DND-41 (cell line): ENCODE measurements around the gene FASN.

Experiments
- ATAC-seq: fragments of 200-7000 bp; cut with Tn5 transposase; 3 replicates; pipeline ENCODE4 v1.9.1; 2021; ENCODE audit warnings: low read depth; ENCODE audit not compliant: insufficient read depth
- DNase-seq: peaks from one replicate; pipeline ENCODE4 v3.0.0-alpha.2; 2020
- H2AFZ ChIP-seq: 2 replicates; pipeline ENCODE4 v1.6.0; 2012; ENCODE audit warnings: low read depth, low read length
- H3K27ac ChIP-seq: 2 replicates; pipeline ENCODE4 v1.5.1; 2012; ENCODE audit warnings: low read length, inconsistent platforms
- H3K27me3 ChIP-seq: fragments of 200-600 bp; sonication (generic); 2 replicates; pipeline ENCODE4 v1.6.0; 2012; ENCODE audit warnings: low read length, mild to moderate bottlenecking, inconsistent platforms; ENCODE audit not compliant: insufficient read depth, poor library complexity
- H3K36me3 ChIP-seq: 2 replicates; pipeline ENCODE4 v1.5.1; 2012; ENCODE audit warnings: low read length, inconsistent platforms; ENCODE audit not compliant: insufficient read depth
- H3K4me1 ChIP-seq: 2 replicates; pipeline ENCODE4 v1.5.1; 2012; ENCODE audit warnings: mild to moderate bottlenecking, low read length; ENCODE audit not compliant: insufficient read depth
- H3K4me2 ChIP-seq: 2 replicates; pipeline ENCODE4 v1.6.0; 2012; ENCODE audit warnings: mild to moderate bottlenecking, moderate library complexity, low read length, inconsistent platforms; ENCODE audit not compliant: insufficient read depth
- H3K4me3 ChIP-seq, 2 experiments: fragments of 200-600 bp in 1 of 2; shearing (Covaris generic) in 1 of 2; 2 replicates each; pipeline ENCODE4 v1.5.1; 2012 to 2016; ENCODE audit warnings: inconsistent platforms in 2 of 2, low read length in 2 of 2, mild to moderate bottlenecking in 2 of 2, low read depth in 1 of 2, moderate library complexity in 1 of 2
- H3K79me2 ChIP-seq: 2 replicates; pipeline ENCODE4 v1.6.0; 2012; ENCODE audit warnings: low read length, inconsistent platforms; ENCODE audit not compliant: insufficient read depth
- H3K9ac ChIP-seq: 2 replicates; pipeline ENCODE4 v1.6.0; 2012; ENCODE audit warnings: low read depth, mild to moderate bottlenecking, inconsistent platforms, low read length, moderate library complexity
- H3K9me3 ChIP-seq: 2 replicates; pipeline ENCODE4 v1.5.1; 2012; ENCODE audit warnings: low read length, moderate library complexity, mild to moderate bottlenecking, inconsistent platforms; ENCODE audit not compliant: insufficient read depth, severe bottlenecking
- H4K20me1 ChIP-seq: 2 replicates; pipeline ENCODE4 v1.6.0; 2012; ENCODE audit warnings: low read length; ENCODE audit not compliant: insufficient read depth
- CTCF ChIP-seq: IDR thresholded peaks from 2 replicates; pipeline ENCODE4 v1.5.1; 2012; ENCODE audit warnings: borderline replicate concordance, low read length, moderate library complexity, mild to moderate bottlenecking; ENCODE audit not compliant: poor library complexity, severe bottlenecking; ENCODE audit errors: extremely low read depth
- EZH2 ChIP-seq: IDR thresholded peaks from 3 replicates; pipeline ENCODE4 v1.6.1; 2012; ENCODE audit warnings: borderline replicate concordance, low read depth, mild to moderate bottlenecking, moderate library complexity, low read length, inconsistent platforms; ENCODE audit not compliant: severe bottlenecking

The FASN gene

GRCh38 chr17:82085031-82085861, 12.8 kb downstream of the FASN start:
- Histone ChIP-seq H3K9me3 (no peaks in the 10 kb centered on the region), H3K4me2 (no peak overlapping the region), H3K27ac (no peak overlapping the region), H3K4me1 (no peaks in the 10 kb centered on the region), H3K27me3 (no peaks in the 10 kb centered on the region), H3K4me3 (no peak overlapping the region), H3K36me3 (peaks cover 98% of the 10 kb centered on the region), H3K9ac (no peak overlapping the region), H2AFZ (no peak overlapping the region), H4K20me1 (peaks cover 83% of the 10 kb centered on the region), H3K79me2 (peaks cover 3% of the 10 kb centered on the region; the same call in 1 of the 2 replicates)
- TF ChIP-seq EZH2, result no peak
- no peak for TF ChIP-seq CTCF
- DNase-seq (no peak), ATAC-seq (no peak)

- no peak overlapping the region for H3K4me3 ChIP-seq
- peaks cover 3% of the 10 kb centered on the region; the same call in 1 of the 2 replicates for H3K79me2 ChIP-seq
- DNase-seq (no peak), ATAC-seq (no peak)
- no peak overlapping the region for H3K4me2 ChIP-seq
- no peaks in the 10 kb centered on the region for H3K9me3 ChIP-seq
- no peaks in the 10 kb centered on the region for H3K4me1 ChIP-seq
- peaks cover 83% of the 10 kb centered on the region for H4K20me1 ChIP-seq
- H3K36me3 ChIP-seq, result peaks cover 98% of the 10 kb centered on the region
- no peak overlapping the region for H3K9ac ChIP-seq
- no peak overlapping the region for H2AFZ ChIP-seq
- TF ChIP-seq CTCF, result no peak
- no peak for TF ChIP-seq EZH2
- H3K27ac ChIP-seq, result no peak overlapping the region
- no peaks in the 10 kb centered on the region for H3K27me3 ChIP-seq
Measured at GRCh38 chr17:82084373-82085030, 13.5 kb downstream of the FASN start.

- no peaks in the 10 kb centered on the region for H3K27me3 ChIP-seq
- DNase-seq, result no peak
- no peak overlapping the region for H2AFZ ChIP-seq
- no peak for ATAC-seq
- no peak for TF ChIP-seq CTCF
- H3K9ac ChIP-seq, result no peak overlapping the region
- no peak overlapping the region for H3K4me3 ChIP-seq
- H3K9me3 ChIP-seq, result no peaks in the 10 kb centered on the region
- H3K36me3 ChIP-seq, result peaks cover 98% of the 10 kb centered on the region
- H3K4me1 ChIP-seq, result no peaks in the 10 kb centered on the region
- no peak overlapping the region for H3K27ac ChIP-seq
- no peak overlapping the region for H3K4me2 ChIP-seq
- H3K79me2 ChIP-seq, result peaks cover 3% of the 10 kb centered on the region; the same call in 1 of the 2 replicates
- peaks cover 83% of the 10 kb centered on the region for H4K20me1 ChIP-seq
Measured at GRCh38 chr17:82083533-82084359, 14.3 kb downstream of the FASN start.
